Sigmoid colon (tissue), 4 donors: ENCODE results near the gene ESR1.

ENCODE experiments used
- EP300 ChIP-seq, 4 donors: sonication (generic); formaldehyde crosslinking; IDR thresholded peaks; one replicate each; pipeline ENCODE4 v1.6.1; 2017; ENCODE audit warnings: antibody characterized with exemption in 4 of 4
- POLR2A ChIP-seq, 2 donors: fragments of 450-650 bp; IDR thresholded peaks; one replicate each; pipeline ENCODE4 v1.6.1; 2016; ENCODE audit warnings: antibody characterized with exemption in 2 of 2, mild to moderate bottlenecking in 2 of 2, moderate library complexity in 2 of 2
- POLR2AphosphoS5 ChIP-seq, 4 donors: sonication (generic); formaldehyde crosslinking; IDR thresholded peaks; one replicate each; pipeline ENCODE4 v1.6.1; 2017; ENCODE audit warnings: antibody characterized with exemption in 4 of 4
- TF ChIP-seq, protein P1 (sequence below), 4 experiments: fragments of 450-650 bp in 3 of 4; fragments of 200-600 bp in 1 of 4; IDR thresholded peaks; one replicate each; pipeline ENCODE4 v1.5.1; 2016 to 2019; ENCODE audit warnings: antibody characterized with exemption in 4 of 4, mild to moderate bottlenecking in 3 of 4, moderate library complexity in 2 of 4

DNA sequence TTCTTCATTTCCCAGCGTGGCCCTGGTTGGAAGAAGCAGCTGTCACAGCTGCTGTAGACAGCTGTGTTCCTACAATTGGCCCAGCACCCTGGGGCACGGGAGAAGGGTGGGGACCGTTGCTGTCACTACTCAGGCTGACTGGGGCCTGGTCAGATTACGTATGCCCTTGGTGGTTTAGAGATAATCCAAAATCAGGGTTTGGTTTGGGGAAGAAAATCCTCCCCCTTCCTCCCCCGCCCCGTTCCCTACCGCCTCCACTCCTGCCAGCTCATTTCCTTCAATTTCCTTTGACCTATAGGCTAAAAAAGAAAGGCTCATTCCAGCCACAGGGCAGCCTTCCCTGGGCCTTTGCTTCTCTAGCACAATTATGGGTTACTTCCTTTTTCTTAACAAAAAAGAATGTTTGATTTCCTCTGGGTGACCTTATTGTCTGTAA lies 292.7 kb downstream of the ESR1 start:
- TF ChIP-seq, protein P1, sequence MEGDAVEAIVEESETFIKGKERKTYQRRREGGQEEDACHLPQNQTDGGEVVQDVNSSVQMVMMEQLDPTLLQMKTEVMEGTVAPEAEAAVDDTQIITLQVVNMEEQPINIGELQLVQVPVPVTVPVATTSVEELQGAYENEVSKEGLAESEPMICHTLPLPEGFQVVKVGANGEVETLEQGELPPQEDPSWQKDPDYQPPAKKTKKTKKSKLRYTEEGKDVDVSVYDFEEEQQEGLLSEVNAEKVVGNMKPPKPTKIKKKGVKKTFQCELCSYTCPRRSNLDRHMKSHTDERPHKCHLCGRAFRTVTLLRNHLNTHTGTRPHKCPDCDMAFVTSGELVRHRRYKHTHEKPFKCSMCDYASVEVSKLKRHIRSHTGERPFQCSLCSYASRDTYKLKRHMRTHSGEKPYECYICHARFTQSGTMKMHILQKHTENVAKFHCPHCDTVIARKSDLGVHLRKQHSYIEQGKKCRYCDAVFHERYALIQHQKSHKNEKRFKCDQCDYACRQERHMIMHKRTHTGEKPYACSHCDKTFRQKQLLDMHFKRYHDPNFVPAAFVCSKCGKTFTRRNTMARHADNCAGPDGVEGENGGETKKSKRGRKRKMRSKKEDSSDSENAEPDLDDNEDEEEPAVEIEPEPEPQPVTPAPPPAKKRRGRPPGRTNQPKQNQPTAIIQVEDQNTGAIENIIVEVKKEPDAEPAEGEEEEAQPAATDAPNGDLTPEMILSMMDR (IDR thresholded peaks at IDR 0.05), result no peak
- no peak for TF ChIP-seq POLR2AphosphoS5 (IDR thresholded peaks at IDR 0.05)
- no peak for TF ChIP-seq POLR2A (IDR thresholded peaks at IDR 0.05)
- no peak for TF ChIP-seq EP300 (IDR thresholded peaks at IDR 0.05)
